Lower lobe of right lung (tissue), 2 donors: Measurements from ENCODE around the gene METTL2B. TPM values are rescaled to one million over a fixed set of nuclear protein-coding genes. Genes with fewer than 3 reads are reported as not detected.
"Not testable (repeated sequence)": the region's sequence is repeated elsewhere in the genome, so short reads cannot be mapped to it uniquely, and the experiment has no call there.

Experiments
- ATAC-seq, 2 donors: fragments of 200-7000 bp; cut with Tn5 transposase; one replicate each; pipeline ENCODE4 v1.9.1; 2020 to 2022; ENCODE audit warnings: mild to moderate bottlenecking in 2 of 2, moderate library complexity in 2 of 2
- DNase-seq: peaks from one replicate; pipeline ENCODE4 v3.0.0-alpha.2; 2020
- H3K27ac ChIP-seq: fragments of 200-600 bp; one replicate; pipeline ENCODE4 v1.8.0; 2022
- H3K27me3 ChIP-seq: fragments of 200-600 bp; one replicate; pipeline ENCODE4 v1.8.0; 2022; ENCODE audit warnings: low read depth
- H3K36me3 ChIP-seq: fragments of 200-600 bp; one replicate; pipeline ENCODE4 v1.8.0; 2022; ENCODE audit warnings: mild to moderate bottlenecking
- H3K4me1 ChIP-seq: fragments of 200-600 bp; one replicate; pipeline ENCODE4 v1.8.0; 2022
- H3K4me3 ChIP-seq: fragments of 200-600 bp; one replicate; pipeline ENCODE4 v1.8.0; 2022; ENCODE audit warnings: mild to moderate bottlenecking
- H3K9me3 ChIP-seq: fragments of 200-600 bp; one replicate; pipeline ENCODE4 v1.8.0; 2022
- intact Hi-C: fragments of 100-400 bp; cut with DNase I; formaldehyde crosslinking; loops from one replicate; pipeline ENCODE4 v1.11.0; 2022
- total RNA-seq: library from RNA; stranded (reverse); fragmentation: NEBNext Ultra II Directional; extraction: Animal tissue kit (Norgen Biotek cat#: 25700); gene quantifications from one replicate; pipeline ENCODE4 v1.2.1, GENCODE V29; 2021
- TF ChIP-seq, protein P1 (sequence below): fragments of 200-600 bp; IDR thresholded peaks from one replicate; pipeline ENCODE4 v1.8.0; 2022; ENCODE audit warnings: antibody characterized with exemption, mild to moderate bottlenecking
- donor health status: DM: no; HTN: yes; CAD: no; lungs with severe emphysema.

The METTL2B gene
- total RNA-seq, 1 donor from 2014 or later, result 19.1 TPM

GRCh38 chr7:128530121-128530854, 53.7 kb downstream of the METTL2B start:
- H3K27me3 ChIP-seq, intact Hi-C loops, H3K9me3 ChIP-seq, DNase-seq: not testable (repeated sequence)
- H3K36me3 ChIP-seq, result peaks cover 15% of the 10 kb centered on the region
- H3K4me1 ChIP-seq, result peaks cover 21% of the 10 kb centered on the region
- peak overlapping the region; percentile 94 for H3K27ac ChIP-seq
- peak; percentile 33 to 36 for ATAC-seq
- H3K4me3 ChIP-seq, result peak overlapping the region; percentile 68

GRCh38 chr7:128530855-128531104, 54.2 kb downstream of the METTL2B start:
- no peaks in the 10 kb centered on the region for H3K9me3 ChIP-seq
- intact Hi-C loops, result no loop called here
- DNase-seq, result no peak
- ATAC-seq, result no peak
- TF ChIP-seq, protein P1, sequence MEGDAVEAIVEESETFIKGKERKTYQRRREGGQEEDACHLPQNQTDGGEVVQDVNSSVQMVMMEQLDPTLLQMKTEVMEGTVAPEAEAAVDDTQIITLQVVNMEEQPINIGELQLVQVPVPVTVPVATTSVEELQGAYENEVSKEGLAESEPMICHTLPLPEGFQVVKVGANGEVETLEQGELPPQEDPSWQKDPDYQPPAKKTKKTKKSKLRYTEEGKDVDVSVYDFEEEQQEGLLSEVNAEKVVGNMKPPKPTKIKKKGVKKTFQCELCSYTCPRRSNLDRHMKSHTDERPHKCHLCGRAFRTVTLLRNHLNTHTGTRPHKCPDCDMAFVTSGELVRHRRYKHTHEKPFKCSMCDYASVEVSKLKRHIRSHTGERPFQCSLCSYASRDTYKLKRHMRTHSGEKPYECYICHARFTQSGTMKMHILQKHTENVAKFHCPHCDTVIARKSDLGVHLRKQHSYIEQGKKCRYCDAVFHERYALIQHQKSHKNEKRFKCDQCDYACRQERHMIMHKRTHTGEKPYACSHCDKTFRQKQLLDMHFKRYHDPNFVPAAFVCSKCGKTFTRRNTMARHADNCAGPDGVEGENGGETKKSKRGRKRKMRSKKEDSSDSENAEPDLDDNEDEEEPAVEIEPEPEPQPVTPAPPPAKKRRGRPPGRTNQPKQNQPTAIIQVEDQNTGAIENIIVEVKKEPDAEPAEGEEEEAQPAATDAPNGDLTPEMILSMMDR, result no peak
- peaks cover 21% of the 10 kb centered on the region for H3K4me1 ChIP-seq
- peaks cover 15% of the 10 kb centered on the region for H3K36me3 ChIP-seq
- H3K4me3 ChIP-seq, result peak overlapping the region; percentile 68
- no peaks in the 10 kb centered on the region for H3K27me3 ChIP-seq
- peak overlapping the region; percentile 94 for H3K27ac ChIP-seq

DNA sequence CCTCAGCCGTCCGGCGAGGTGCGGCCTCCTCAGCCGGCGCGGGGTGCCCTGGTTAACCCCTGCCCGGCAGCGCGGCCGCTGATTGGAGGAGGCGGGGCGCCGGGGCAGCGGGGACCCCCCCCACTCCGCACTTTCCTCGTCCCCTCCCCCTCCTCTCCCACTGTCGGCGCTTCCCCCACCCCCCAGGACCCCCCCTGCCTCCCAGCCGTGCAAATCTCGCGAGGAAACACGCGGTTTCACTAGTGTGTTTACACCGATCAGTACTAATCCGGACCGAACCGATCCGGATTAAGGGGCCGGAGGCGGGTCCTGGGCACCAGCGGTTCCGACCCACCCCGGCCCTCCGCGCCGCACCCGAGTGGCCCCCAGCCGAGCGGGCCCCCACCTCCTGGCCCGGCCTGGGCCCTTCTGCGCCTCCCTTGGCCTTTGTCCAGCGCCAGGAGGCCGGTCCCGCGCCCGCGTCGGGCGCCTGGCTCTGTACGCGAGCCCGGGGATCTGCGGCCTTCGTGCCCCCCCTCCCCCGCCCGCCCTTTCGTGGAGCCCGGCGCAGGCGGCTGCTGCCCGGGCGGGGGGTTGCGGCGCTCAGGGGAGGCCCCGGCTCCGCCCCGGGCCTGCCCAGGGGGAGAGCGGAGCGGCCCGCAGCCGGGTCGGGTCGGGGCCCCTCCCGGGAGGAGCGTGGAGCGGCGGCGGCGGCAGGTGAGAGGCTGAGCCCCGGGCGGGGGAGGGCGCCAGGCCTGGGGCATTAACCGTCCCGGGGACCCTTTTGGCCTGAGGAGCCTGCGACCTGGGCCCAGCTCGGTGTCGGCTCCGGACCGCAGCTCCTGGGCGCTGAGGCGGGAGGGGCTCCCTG, 54.8 kb downstream of the METTL2B start:
- peak; percentile 95 to 96 for ATAC-seq
- intact Hi-C loops, result not testable (repeated sequence)

GRCh38 chr7:128531955-128532478, 55.5 kb downstream of the METTL2B start:
- intact Hi-C loops, H3K9me3 ChIP-seq, H3K27me3 ChIP-seq: not testable (repeated sequence)
- H3K36me3 ChIP-seq, result peaks cover 26% of the 10 kb centered on the region
- peak overlapping the region; percentile 68 for H3K4me3 ChIP-seq
- H3K4me1 ChIP-seq, result peaks cover 21% of the 10 kb centered on the region
- ATAC-seq (peak; percentile 30 to 48), DNase-seq (peak; percentile 66)
- peak overlapping the region; percentile 94 for H3K27ac ChIP-seq

More for the DNA sequence above, 54.8 kb downstream of the METTL2B start:
- Histone ChIP-seq H3K27ac (peak overlapping the region; percentile 94), H3K4me3 (peak overlapping the region; percentile 68), H3K36me3 (peaks cover 20% of the 10 kb centered on the region), H3K4me1 (peaks cover 21% of the 10 kb centered on the region)
- not testable (repeated sequence) for H3K9me3 ChIP-seq, H3K27me3 ChIP-seq
- DNase-seq, result peak; percentile 90

DNA sequence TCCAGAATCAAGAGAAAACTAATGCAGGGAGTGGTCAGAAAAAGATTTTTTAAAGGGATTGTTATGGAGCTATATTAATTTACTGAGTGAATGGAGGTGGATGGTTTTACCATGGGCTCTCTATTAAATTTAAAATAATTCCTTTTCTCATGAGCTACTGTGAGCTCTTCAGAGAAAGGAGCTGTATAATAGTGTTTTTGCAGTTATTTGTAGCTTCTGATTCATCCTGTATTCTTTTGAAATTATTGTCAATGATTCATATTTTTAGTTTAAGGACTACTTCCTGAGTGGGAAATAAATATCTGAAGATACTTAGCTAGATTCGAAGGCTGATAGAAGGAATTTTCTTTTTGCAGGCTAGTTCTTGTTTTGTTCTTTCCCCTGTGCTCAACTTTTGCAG, 56.4 kb downstream of the METTL2B start:
- Histone ChIP-seq H3K4me1 (peaks cover 27% of the 10 kb centered on the region), H3K4me3 (peak overlapping the region; percentile 68), H3K27ac (peak overlapping the region; percentile 46), H3K36me3 (peaks cover 26% of the 10 kb centered on the region)
- H3K27me3 ChIP-seq, DNase-seq, H3K9me3 ChIP-seq, intact Hi-C loops, ATAC-seq: not testable (repeated sequence)

- intact Hi-C loops, H3K9me3 ChIP-seq, H3K27me3 ChIP-seq, DNase-seq, H3K4me3 ChIP-seq: not testable (repeated sequence)
- Histone ChIP-seq H3K27ac (peak overlapping the region; percentile 24), H3K4me1 (peaks cover 26% of the 10 kb centered on the region), H3K36me3 (peaks cover 66% of the 10 kb centered on the region)
- TF ChIP-seq, protein P1, result peak; percentile 38
- ATAC-seq, result peak; percentile 80 to 85
These were observed 60.9 kb downstream of the METTL2B start for GRCh38 chr7:128537410-128537809.

DNA sequence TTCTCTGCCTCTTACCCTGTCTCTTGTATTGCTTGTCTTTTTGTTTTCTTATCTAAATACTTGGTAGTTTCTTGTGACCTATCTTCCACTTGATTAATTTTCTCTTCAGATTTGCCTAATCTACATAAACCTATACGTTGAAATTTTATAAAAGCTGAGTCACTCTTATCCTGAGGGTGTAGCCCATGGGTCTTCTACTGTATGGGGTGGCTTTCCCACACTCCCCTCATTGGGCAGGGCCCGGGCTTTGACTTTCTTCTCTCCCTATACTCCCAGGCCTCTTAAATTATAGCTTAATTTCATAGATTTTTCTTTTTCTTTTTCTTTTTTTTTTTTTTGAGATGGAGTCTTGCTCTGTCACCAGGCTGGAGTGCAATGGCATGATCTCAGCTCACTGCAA, 66.0 kb downstream of the METTL2B start:
- H3K36me3 ChIP-seq, result peaks cover 87% of the 10 kb centered on the region
- H3K4me3 ChIP-seq, H3K27me3 ChIP-seq, DNase-seq, ATAC-seq, H3K9me3 ChIP-seq, intact Hi-C loops, H3K27ac ChIP-seq: not testable (repeated sequence)
- H3K4me1 ChIP-seq, result peaks cover 18% of the 10 kb centered on the region

GRCh38 chr7:128543300-128543699, 66.8 kb downstream of the METTL2B start:
- ATAC-seq, result peak in 1 of 2 donors; percentile 55
- peaks cover 95% of the 10 kb centered on the region for H3K36me3 ChIP-seq
- DNase-seq, H3K9me3 ChIP-seq, intact Hi-C loops, H3K27me3 ChIP-seq, H3K27ac ChIP-seq, H3K4me3 ChIP-seq: not testable (repeated sequence)
- peaks cover 18% of the 10 kb centered on the region for H3K4me1 ChIP-seq

DNA sequence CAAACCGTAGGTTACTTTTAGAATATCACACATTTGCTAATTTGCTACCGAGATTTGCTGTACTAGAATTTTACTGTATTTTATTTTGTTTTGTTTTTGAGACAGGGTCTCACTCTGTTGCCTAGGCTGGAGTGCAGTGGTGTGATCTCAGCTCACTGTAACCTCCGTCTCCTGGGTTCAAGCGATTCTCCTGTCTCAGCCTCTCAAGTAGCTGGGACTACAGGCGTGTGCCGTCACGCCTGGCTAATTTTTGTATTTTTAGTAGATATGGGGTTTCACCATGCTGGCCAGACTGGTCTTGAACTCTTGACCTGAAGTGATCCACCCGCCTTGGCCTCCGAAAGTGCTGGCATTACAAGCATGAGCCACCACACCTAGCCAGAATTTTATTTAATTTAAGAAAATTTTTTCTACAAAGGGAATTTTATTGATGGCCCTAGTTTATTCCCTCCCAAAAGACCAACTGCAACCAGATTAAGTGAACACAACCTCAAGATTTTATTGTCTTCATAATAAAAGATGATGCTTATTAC, 69.8 kb downstream of the METTL2B start:
- H3K27ac ChIP-seq, ATAC-seq, H3K9me3 ChIP-seq, H3K27me3 ChIP-seq, DNase-seq, intact Hi-C loops, H3K4me3 ChIP-seq: not testable (repeated sequence)
- peaks cover 14% of the 10 kb centered on the region for H3K4me1 ChIP-seq
- peaks cover 82% of the 10 kb centered on the region for H3K36me3 ChIP-seq
